Heart left ventricle (tissue), 16 donors: ENCODE data around the gene PCNX3. TPM values are rescaled to one million over a fixed set of nuclear protein-coding genes. Genes with fewer than 3 reads are reported as not detected.
"Not testable (repeated sequence)": the region's sequence is repeated elsewhere in the genome, so short reads cannot be mapped to it uniquely, and the experiment has no call there.

Experiments used
- ATAC-seq, 4 donors: fragments of 200-7000 bp; cut with Tn5 transposase; one replicate each; pipeline ENCODE4 v1.9.1; 2020 to 2022; ENCODE audit warnings: moderate library complexity in 4 of 4, mild to moderate bottlenecking in 3 of 4, moderate number of reproducible peaks in 1 of 4
- DNase-seq, 5 donors: peaks; one replicate each; pipeline ENCODE4 v3.0.0-alpha.2; 2020
- H3K27ac ChIP-seq, 12 donors: fragments of 200-600 bp; sonication (generic) in 4 of 12; one replicate each; pipeline versions ENCODE4 v1.5.0 to v1.8.0; 2016 to 2022; ENCODE audit warnings: mild to moderate bottlenecking in 2 of 12
- H3K27me3 ChIP-seq, 9 donors: fragments of 200-600 bp; sonication (generic) in 2 of 9; one replicate each; pipeline versions ENCODE4 v1.5.1 to v1.8.0; 2016 to 2022; ENCODE audit warnings: mild to moderate bottlenecking in 3 of 9
- H3K36me3 ChIP-seq, 9 donors: fragments of 200-600 bp; sonication (generic) in 2 of 9; one replicate each; pipeline versions ENCODE4 v1.5.0 to v1.8.0; 2018 to 2022; ENCODE audit warnings: mild to moderate bottlenecking in 2 of 9
- H3K4me1 ChIP-seq, 12 donors: fragments of 200-600 bp; sonication (generic) in 4 of 12; one replicate each; pipeline versions ENCODE4 v1.5.0 to v1.8.0; 2016 to 2022; ENCODE audit warnings: mild to moderate bottlenecking in 3 of 12
- H3K4me3 ChIP-seq, 12 donors: fragments of 200-600 bp; sonication (generic) in 4 of 12; one replicate each; pipeline versions ENCODE4 v1.5.0 to v1.8.0; 2017 to 2022; ENCODE audit warnings: mild to moderate bottlenecking in 9 of 12, moderate library complexity in 4 of 12
- H3K9me3 ChIP-seq, 12 donors: fragments of 200-600 bp; sonication (generic) in 4 of 12; one replicate each; pipeline versions ENCODE4 v1.5.0 to v1.8.0; 2016 to 2022; ENCODE audit warnings: mild to moderate bottlenecking in 1 of 12
- CTCF ChIP-seq, 12 donors: fragments of 200-600 bp; sonication (generic) in 4 of 12; IDR thresholded peaks; one replicate each; pipeline versions ENCODE4 v1.5.0 to v1.8.0; 2018 to 2022; ENCODE audit warnings: antibody characterized with exemption in 12 of 12, mild to moderate bottlenecking in 5 of 12
- POLR2A ChIP-seq, 2 donors: fragments of 450-650 bp; IDR thresholded peaks; one replicate each; pipeline ENCODE4 v1.6.1; 2017; ENCODE audit warnings: antibody characterized with exemption in 2 of 2, mild to moderate bottlenecking in 2 of 2, moderate library complexity in 2 of 2
- WGBS, 4 donors: extraction: QIAGEN DNeasy Blood & Tissue Kit in 2 of 4; methylation state at CpG; one replicate each; pipeline versions ENCODE4 v1.1.5 to v1.1.7; 2013 to 2018; 5-methylcytosine and 5-hydroxymethylcytosine counted together
- intact Hi-C, 10 donors: fragments of 100-400 bp; cut with DNase I; formaldehyde crosslinking; loops; one replicate each; pipeline versions ENCODE4 v1.11.1 to v1.14.2; 2022
- polyA plus RNA-seq, 2 donors: library from polyadenylated mRNA; stranded (reverse); fragments of 200-250 nt; gene quantifications; one replicate each; pipeline ENCODE4 v1.2.3, GENCODE V29; 2013
- total RNA-seq, 9 donors: library from RNA; depleted of rRNA in 2 of 9; stranded (reverse); fragments of >200 nt in 2 of 9; fragmentation: NEBNext Ultra II Directional in 3 of 9; extraction: Animal tissue kit (Norgen Biotek cat#: 25700) in 3 of 9; gene quantifications; one replicate each; pipeline versions ENCODE4 v1.1.0 to v1.2.4, GENCODE V29; 2016 to 2023
- donor health status: ischemic (EF 13 %, LVEDD 7.1; RV severe dilation, severe dysfunction).
- donor health status: healthy with polysubstance abuse.
- donor health status: DM: no; HTN: yes; CAD: no.
- donor health status: DM: no; HTN: no; CAD: no.
- donor health status: ischemic (EF 25% LVEDD 6.9; RV normal size, moderate dysfunction).
- donor health status: ischemic (EF 25% LVEDD 5.7; RV mildly dilated, moderate dysfunction).
- donor health status: healthy.
- donor health status: DM: yes; HTN: yes; CAD: no.
- donor health status: ischemic (EF 35%, LVEDD 5.7; RV mildly dilated, moderate dysfunction).
- donor health status: nonischemic (EF 11% LVEDD 7.7; RV severe dilation, severe dysfunction).
- donor health status: DM: yes; HTN: yes; CAD: no.
- donor health status: PGD.
- donor health status: ischemic (EF 29% LVEDD 5.4; RV normal size, mild dysfunction).
- donor health status: nonischemic (EF 23%, LVEDD 6.1; RV moderate dilation, normal function).

The PCNX3 gene
- total and polyA plus RNA-seq, 11 donors: 7.1 to 23.4 (median 14.4) TPM

GRCh38 chr11:65637794-65638419 is 22.3 kb downstream of the PCNX3 start, which contains the start of gene SIPA1:
SIPA1 (plus strand) TSS chr11:65638101; CDS start chr11:65640922, 2,821 bp downstream.
- Histone ChIP-seq H3K27ac (peak within 1 kb of the TSS; percentile 85 to 99 (median 94)), H3K36me3 (peaks cover 0 to 73% (median 57%) of the 10 kb centered on the region in 9 donors), H3K4me1 (peaks cover 0 to 68% (median 39%) of the 10 kb centered on the region in 12 donors), H3K4me3 (peak within 1 kb of the TSS; percentile 47 to 95 (median 81)), H3K27me3 (no peaks in the 10 kb centered on the region), H3K9me3 (no peaks in the 10 kb centered on the region)
- DNase-seq: peak; percentile 85 to 91 (median 86)
- 3 to 6% (median 4%) methylated on average over 20 to 46 of the region's 46 CpGs for WGBS, 4 donors
- peak; percentile 70 to 86 (median 82) for ATAC-seq
- TF ChIP-seq CTCF (IDR thresholded peaks at IDR 0.05) (peak in 11 of 12 donors; percentile 29 to 69 (median 56)), POLR2A (IDR thresholded peaks at IDR 0.05) (peak in 1 of 2 donors; percentile 93)
- intact Hi-C loops: loop anchor here in 3 of 10 donors (1.0 to 10.0 kb wide), 6 partner anchors 14 to 177 kb away; partner anchors contain the start of gene KAT5 (in 1 of the 3)

GRCh38 chr11:65639228-65639597 is 23.6 kb downstream of the PCNX3 start:
- peak overlapping the region; percentile 85 to 99 (median 94) for H3K27ac ChIP-seq
- peaks cover 0 to 70% (median 58%) of the 10 kb centered on the region in 9 donors for H3K36me3 ChIP-seq
- intact Hi-C loops: loop anchor here in 3 of 10 donors (2.0 to 10.0 kb wide), 4 partner anchors 14 to 176 kb away; partner anchors contain the start of gene KAT5 (in 1 of the 3)
- not testable (repeated sequence) for H3K9me3 ChIP-seq, H3K27me3 ChIP-seq, ATAC-seq, DNase-seq
- peak overlapping the region in 9 of 12 donors; percentile 71 to 95 (median 87) for H3K4me3 ChIP-seq
- H3K4me1 ChIP-seq: peaks cover 0 to 68% (median 39%) of the 10 kb centered on the region in 12 donors
- 80 to 96% (median 88%) methylated on average over 9 of the region's 9 CpGs for WGBS, 4 donors

GRCh38 chr11:65639623-65640482 is 24.3 kb downstream of the PCNX3 start:
- TF ChIP-seq CTCF (IDR thresholded peaks at IDR 0.05) (no peak), POLR2A (IDR thresholded peaks at IDR 0.05) (no peak)
- Histone ChIP-seq H3K27me3 (no peaks in the 10 kb centered on the region), H3K36me3 (peaks cover 0 to 69% (median 52%) of the 10 kb centered on the region in 9 donors), H3K9me3 (no peaks in the 10 kb centered on the region), H3K27ac (peak overlapping the region; percentile 85 to 99 (median 94)), H3K4me3 (peak overlapping the region in 10 of 12 donors; percentile 11 to 95 (median 86)), H3K4me1 (peaks cover 0 to 68% (median 39%) of the 10 kb centered on the region in 12 donors)
- intact Hi-C loops: loop anchor here in 3 of 10 donors (2.0 to 10.0 kb wide), 4 partner anchors 13 to 175 kb away; partner anchors contain the start of gene KAT5 (in 1 of the 3)
- DNase-seq (peak in 4 of 5 donors; percentile 59 to 69 (median 64)), ATAC-seq (peak in 3 of 4 donors; percentile 1 to 36 (median 3))
- WGBS, 4 donors: 45 to 61% (median 58%) methylated on average over 7 to 8 of the region's 8 CpGs

- intact Hi-C loops: no loop called here
- ATAC-seq (peak in 2 of 4 donors; percentile 4 to 14), DNase-seq (peak; percentile 64 to 85 (median 70))
- TF ChIP-seq CTCF (IDR thresholded peaks at IDR 0.05) (no peak), POLR2A (IDR thresholded peaks at IDR 0.05) (no peak)
- H3K27ac ChIP-seq: peak overlapping the region; percentile 75 to 99 (median 94)
- peak overlapping the region in 10 of 12 donors; percentile 11 to 95 (median 86) for H3K4me3 ChIP-seq
- H3K27me3 ChIP-seq: no peaks in the 10 kb centered on the region
- WGBS, 4 donors: 64 to 76% (median 74%) methylated on average over 25 to 35 of the region's 35 CpGs
- H3K36me3 ChIP-seq: peaks cover 0 to 69% (median 52%) of the 10 kb centered on the region in 9 donors
- peaks cover 0 to 68% (median 39%) of the 10 kb centered on the region in 12 donors for H3K4me1 ChIP-seq
- no peaks in the 10 kb centered on the region for H3K9me3 ChIP-seq
Measured at GRCh38 chr11:65640483-65641296, 25.1 kb downstream of the PCNX3 start.
